GM12892 (cell line): ENCODE data around the gene POMC.

Source experiments
- POLR2A ChIP-seq: IDR thresholded peaks from 2 replicates; pipeline ENCODE4 v1.6.1; 2011; ENCODE audit warnings: low read depth, low read length, control low read depth
- POLR2AphosphoS5 ChIP-seq: IDR thresholded peaks from 2 replicates; pipeline ENCODE4 v1.6.1; 2011; ENCODE audit warnings: low read depth, low read length, control low read depth
- TAF1 ChIP-seq: IDR thresholded peaks from 2 replicates; pipeline ENCODE4 v1.6.1; 2011; ENCODE audit warnings: low read depth, mild to moderate bottlenecking, control low read depth, low read length, borderline replicate concordance

DNA sequence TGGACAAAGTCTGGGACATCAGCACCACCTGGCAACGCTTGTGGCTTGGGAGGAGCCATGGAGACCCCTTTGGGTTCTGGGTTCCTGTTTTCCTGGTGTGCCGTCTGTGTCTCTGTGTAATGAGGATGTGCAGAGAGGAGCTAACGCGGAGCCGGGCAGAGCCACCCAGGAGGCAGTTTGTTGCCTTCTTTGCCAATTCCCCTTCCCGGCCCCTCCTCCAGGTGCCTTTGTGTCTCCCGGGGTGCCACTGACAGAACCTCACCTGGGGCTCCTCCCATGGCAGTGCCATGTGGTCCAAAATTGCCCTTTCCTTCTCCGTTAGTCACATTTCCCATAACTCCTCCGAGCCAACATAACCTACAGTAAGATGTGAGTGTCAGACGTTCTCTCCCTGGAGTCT is 13.0 kb downstream of the POMC start:
- no peak for TF ChIP-seq POLR2A
- no peak for TF ChIP-seq TAF1
- TF ChIP-seq POLR2AphosphoS5 = no peak
